ENCODE data around the gene NEDD9.
A peak's percentile ranks its signal among the peaks of the same experiment; 100 is the strongest.

Gene NEDD9

DNA sequence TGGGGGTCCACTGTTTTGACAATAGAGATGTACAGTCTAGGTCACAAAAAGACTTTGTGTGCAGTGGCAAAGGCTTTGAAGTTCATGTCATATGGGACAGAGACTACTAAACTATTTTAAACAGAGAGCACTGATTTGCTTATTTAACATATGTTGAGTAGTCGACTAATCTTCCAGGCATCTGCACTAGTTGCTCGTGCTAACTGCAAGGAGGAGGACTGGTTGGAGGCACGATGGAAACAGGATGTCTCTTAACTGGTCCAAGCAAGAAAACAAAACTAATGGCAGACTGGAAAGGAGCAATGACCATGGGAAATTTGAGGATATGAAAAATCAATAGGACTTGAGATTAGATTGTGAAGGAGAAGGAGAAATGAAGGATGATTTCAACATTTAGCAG is 92.4 kb downstream of the NEDD9 start:
- DNase-seq, result no peak

DNA sequence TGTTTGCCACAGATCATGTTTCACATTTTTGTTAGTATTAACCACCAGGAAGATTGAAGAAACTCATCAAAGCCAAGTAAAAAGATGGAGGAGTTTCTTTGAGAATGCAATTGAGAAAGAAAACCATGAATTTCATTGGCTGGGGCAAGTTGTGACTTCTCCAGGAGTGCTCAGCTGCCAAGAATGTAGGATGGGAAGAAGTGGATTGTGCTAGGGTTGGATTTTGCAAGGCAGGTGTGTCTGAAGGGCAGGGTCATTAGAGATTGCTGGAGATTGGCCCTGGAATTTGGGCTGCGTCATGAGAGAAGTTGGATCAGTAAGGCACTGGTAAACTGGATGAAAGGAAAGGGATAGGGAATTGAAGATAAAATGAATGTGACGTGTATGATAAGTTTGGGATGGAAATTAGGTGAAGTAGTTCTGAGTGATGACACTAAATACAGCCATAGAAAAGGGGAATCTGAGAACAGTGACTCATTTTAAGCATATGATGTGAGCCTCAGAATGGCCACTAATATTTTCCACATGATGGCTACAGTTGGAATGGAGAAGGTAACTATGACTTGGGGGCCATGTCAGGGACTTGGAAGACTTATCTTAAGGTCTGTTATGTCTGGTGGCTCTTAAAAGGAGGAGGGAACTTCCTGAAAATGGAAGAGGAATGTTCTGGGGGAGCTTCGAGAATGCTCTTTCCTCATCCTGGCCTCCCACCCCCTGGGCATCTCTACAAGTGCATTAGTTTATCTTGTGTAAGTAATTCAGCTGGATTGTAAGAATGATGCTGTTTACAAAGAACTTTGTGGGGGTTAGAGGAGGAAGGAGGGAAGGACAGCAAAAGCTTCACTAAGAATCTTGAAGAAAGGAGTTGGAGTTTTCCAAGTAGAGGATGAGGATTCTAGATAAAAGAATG is 93.2 kb downstream of the NEDD9 start:
- peak; percentile 41 to 89 (median 69) for DNase-seq

DNA sequence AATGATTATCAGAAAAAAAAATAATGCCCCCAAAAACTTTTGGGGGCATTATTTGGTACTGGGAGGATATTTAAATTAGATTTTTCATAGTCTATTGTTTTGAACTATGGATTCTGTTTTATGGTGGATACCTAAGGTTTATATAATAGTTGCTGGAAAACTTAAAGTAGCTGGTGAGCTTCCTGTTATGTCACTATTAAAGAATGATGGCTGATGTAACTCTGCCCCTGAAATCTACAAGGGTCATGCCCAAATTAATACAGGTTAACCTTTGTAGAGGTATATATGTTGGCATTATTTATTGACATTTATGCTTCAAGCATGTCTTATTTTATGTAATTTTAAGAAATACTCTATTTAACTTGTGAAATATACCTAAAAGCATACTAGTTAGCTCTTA is 95.7 kb downstream of the NEDD9 start:
- no peak for DNase-seq
